OCI-LY7 (cell line): Measurements from ENCODE around the gene BCS1L.

Source experiments
- EZH2phosphoT487 ChIP-seq: fragments of 200-600 bp; sonication (generic); IDR thresholded peaks from 2 replicates; pipeline ENCODE4 v1.6.1; 2018; ENCODE audit warnings: low read depth, borderline replicate concordance, mild to moderate bottlenecking, mixed run types, antibody characterized with exemption, low read length, moderate library complexity, mixed read lengths
- TF ChIP-seq, protein P1 (sequence below): fragments of 200-600 bp; sonication (generic); conservative IDR thresholded peaks from 2 replicates; pipeline ENCODE4 v1.5.1; 2014; ENCODE audit warnings: mild to moderate bottlenecking, antibody characterized with exemption, low read length, moderate library complexity, mixed read lengths

DNA sequence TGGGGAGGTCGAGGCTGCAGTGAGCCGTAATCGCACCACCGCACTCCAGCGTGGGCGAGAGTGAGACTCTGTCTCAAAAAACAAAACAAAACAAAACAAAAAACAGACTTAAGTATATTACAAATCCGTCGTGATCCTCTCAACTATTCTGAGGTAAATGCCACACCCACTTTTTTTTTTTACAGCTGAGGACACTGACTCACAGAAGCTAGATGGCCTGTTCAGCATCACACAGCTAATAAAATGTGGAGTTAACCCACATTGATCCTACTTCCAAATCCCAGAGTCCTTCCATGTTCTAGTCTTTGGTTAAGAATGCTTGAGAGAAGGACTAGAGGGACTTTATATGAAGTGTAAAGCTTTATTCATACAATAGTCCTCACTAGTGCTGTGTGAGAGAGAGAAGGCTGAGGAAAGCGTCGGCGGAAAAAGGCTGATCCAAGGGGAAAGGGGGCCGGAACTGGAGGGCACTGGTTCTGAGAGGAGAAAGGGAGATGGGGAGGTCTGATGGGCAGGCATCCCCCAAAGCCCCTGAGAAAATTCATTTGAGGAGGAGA, 11.7 kb downstream of the BCS1L start:
- TF ChIP-seq, protein P1, sequence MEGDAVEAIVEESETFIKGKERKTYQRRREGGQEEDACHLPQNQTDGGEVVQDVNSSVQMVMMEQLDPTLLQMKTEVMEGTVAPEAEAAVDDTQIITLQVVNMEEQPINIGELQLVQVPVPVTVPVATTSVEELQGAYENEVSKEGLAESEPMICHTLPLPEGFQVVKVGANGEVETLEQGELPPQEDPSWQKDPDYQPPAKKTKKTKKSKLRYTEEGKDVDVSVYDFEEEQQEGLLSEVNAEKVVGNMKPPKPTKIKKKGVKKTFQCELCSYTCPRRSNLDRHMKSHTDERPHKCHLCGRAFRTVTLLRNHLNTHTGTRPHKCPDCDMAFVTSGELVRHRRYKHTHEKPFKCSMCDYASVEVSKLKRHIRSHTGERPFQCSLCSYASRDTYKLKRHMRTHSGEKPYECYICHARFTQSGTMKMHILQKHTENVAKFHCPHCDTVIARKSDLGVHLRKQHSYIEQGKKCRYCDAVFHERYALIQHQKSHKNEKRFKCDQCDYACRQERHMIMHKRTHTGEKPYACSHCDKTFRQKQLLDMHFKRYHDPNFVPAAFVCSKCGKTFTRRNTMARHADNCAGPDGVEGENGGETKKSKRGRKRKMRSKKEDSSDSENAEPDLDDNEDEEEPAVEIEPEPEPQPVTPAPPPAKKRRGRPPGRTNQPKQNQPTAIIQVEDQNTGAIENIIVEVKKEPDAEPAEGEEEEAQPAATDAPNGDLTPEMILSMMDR, result no peak
- TF ChIP-seq EZH2phosphoT487, result no peak
